NT2/D1 (cell line): ENCODE results near the gene PLEKHH1.

ENCODE experiments used
- SUZ12 ChIP-seq: IDR thresholded peaks from 2 replicates; pipeline ENCODE4 v1.6.1; 2011; ENCODE audit not compliant: insufficient read length, insufficient read depth; ENCODE audit errors: extremely low read depth
- YY1 ChIP-seq: IDR thresholded peaks from 2 replicates; pipeline ENCODE4 v1.6.1; 2011; ENCODE audit not compliant: insufficient read length, insufficient read depth
- ZNF274 ChIP-seq: IDR thresholded peaks from 2 replicates; pipeline ENCODE4 v1.6.1; 2011; ENCODE audit warnings: mild to moderate bottlenecking, low read depth, low read length

DNA sequence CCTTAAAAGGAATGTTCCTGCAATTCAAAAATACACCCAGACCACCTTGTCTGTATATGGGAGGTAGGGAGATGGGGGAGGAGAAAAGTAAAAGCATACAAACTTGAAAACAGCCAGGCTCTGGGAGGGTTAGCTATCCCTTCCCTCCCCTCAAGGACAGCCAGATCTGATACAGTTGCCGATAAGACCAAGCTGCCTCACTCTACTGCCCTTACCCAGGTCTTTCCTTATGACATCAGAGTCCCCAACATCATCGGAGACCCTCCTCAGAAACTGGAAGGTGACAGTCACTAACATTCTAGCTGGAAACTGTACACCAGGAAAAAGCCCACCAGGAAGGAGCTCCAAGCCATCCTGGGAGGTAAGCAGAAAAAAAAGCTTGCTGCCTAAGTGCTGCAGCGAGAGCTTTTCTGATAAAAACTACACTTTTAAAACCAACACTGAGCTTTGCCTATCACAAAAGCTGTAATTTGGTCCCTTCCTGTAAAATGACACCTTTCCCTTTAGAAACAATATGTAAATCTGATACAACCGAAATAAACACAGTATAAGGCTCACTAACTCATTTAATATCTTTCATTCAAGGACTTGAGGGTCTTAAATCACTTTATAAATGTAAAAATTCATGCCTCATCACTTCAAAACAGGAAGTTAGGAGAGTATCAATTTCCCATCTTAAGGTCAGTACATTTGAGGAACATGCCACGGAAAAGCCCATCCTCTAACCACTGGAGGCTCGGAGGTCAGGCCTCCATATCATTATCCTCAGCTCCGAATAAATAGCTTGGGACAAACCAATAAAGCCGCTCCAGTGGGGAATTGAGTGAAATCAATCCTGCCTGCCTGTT, 20.4 kb upstream of the PLEKHH1 start:
- TF ChIP-seq ZNF274 = no peak
- no peak for TF ChIP-seq YY1
- no peak for TF ChIP-seq SUZ12
